Measurements from ENCODE around the gene COX7A2. TPM values are rescaled to one million over a fixed set of nuclear protein-coding genes. Genes with fewer than 3 reads are reported as not detected.
A peak's percentile ranks its signal among the peaks of the same experiment; 100 is the strongest.

Gene COX7A2
- total and polyA plus RNA-seq, 5 experiments from 2014 or later, result 198 to 1,025 (median 788) TPM

- Mint-ChIP-seq H3K27me3 (peaks cover 34 to 65% (median 44%) of the 10 kb centered on the region in 5 donors), H3K36me3 (no peaks in the 10 kb centered on the region)
- POLR2A ChIA-PET, result no interaction called here
Observed at GRCh38 chr6:75213112-75213511, 30.5 kb downstream of the COX7A2 start.

GRCh38 chr6:75211920-75212590 lies 31.5 kb downstream of the COX7A2 start:
- no peak overlapping the region for H3K27ac Mint-ChIP-seq
- H3K4me1 Mint-ChIP-seq, result peaks cover 18 to 24% (median 22%) of the 10 kb centered on the region in 4 donors
- H3K36me3 Mint-ChIP-seq, result no peaks in the 10 kb centered on the region
- ATAC-seq (no peak), DNase-seq (no peak)
- POLR2A ChIA-PET, result no interaction called here
- no peak overlapping the region for H3K4me3 Mint-ChIP-seq
- H3K9me3 Mint-ChIP-seq, result no peaks in the 10 kb centered on the region
- peaks cover 40 to 65% (median 47%) of the 10 kb centered on the region in 5 donors for H3K27me3 Mint-ChIP-seq

More at GRCh38 chr6:75213112-75213511, 30.5 kb downstream of the COX7A2 start:
- Mint-ChIP-seq H3K9me3 (no peaks in the 10 kb centered on the region), H3K4me1 (peaks cover 11 to 15% (median 11%) of the 10 kb centered on the region in 4 donors), H3K4me3 (no peak overlapping the region), H3K27ac (no peak overlapping the region)
- no peak for ATAC-seq
- no peak for DNase-seq

GRCh38 chr6:75210885-75211739 lies 32.5 kb downstream of the COX7A2 start:
- H3K9me3 Mint-ChIP-seq, result no peaks in the 10 kb centered on the region
- H3K27me3 Mint-ChIP-seq, result peaks cover 46 to 65% (median 52%) of the 10 kb centered on the region in 5 donors
- peaks cover 23 to 32% (median 31%) of the 10 kb centered on the region in 4 donors for H3K4me1 Mint-ChIP-seq
- DNase-seq (peak in 7 of 10 donors; percentile 31 to 64 (median 55)), ATAC-seq (no peak)
- H3K36me3 Mint-ChIP-seq, result no peaks in the 10 kb centered on the region
- H3K4me3 Mint-ChIP-seq, result no peak overlapping the region
- POLR2A ChIA-PET, result interaction anchor here (0.7 kb wide), 1 partner anchor 9 kb away, joined by 3 read pairs; no protein-coding TSS in a partner anchor
- no peak overlapping the region for H3K27ac Mint-ChIP-seq

GRCh38 chr6:75209184-75209723 lies 34.3 kb downstream of the COX7A2 start:
- Mint-ChIP-seq H3K9me3 (no peaks in the 10 kb centered on the region), H3K4me3 (peak overlapping the region in 5 of 10 donors; percentile 71 to 86 (median 80)), H3K27me3 (peaks cover 50 to 83% (median 62%) of the 10 kb centered on the region in 5 donors), H3K36me3 (no peaks in the 10 kb centered on the region), H3K4me1 (peaks cover 35 to 50% (median 49%) of the 10 kb centered on the region in 4 donors), H3K27ac (no peak overlapping the region)
- POLR2A ChIA-PET, result no interaction called here
- no peak for DNase-seq
- ATAC-seq, result no peak

- ATAC-seq (peak; percentile 80 to 86), DNase-seq (peak; percentile 61 to 85 (median 76))
- H3K9me3 Mint-ChIP-seq, result no peaks in the 10 kb centered on the region
- H3K4me3 Mint-ChIP-seq, result peak overlapping the region; percentile 64 to 86 (median 78)
- H3K36me3 Mint-ChIP-seq, result no peaks in the 10 kb centered on the region
- peaks cover 56 to 90% (median 69%) of the 10 kb centered on the region in 5 donors for H3K27me3 Mint-ChIP-seq
- H3K27ac Mint-ChIP-seq, result peak overlapping the region in 2 of 10 donors; percentile 15 to 40
- peaks cover 35 to 53% (median 52%) of the 10 kb centered on the region in 4 donors for H3K4me1 Mint-ChIP-seq
- POLR2A ChIA-PET, result no interaction called here
Observed at GRCh38 chr6:75208298-75209183, 35.1 kb downstream of the COX7A2 start.

- peak overlapping the region in 1 of 10 donors; percentile 53 for H3K27ac Mint-ChIP-seq
- H3K27me3 Mint-ChIP-seq, result peaks cover 60 to 98% (median 79%) of the 10 kb centered on the region in 5 donors
- H3K36me3 Mint-ChIP-seq, result no peaks in the 10 kb centered on the region
- ATAC-seq, result no peak
- DNase-seq, result peak in 2 of 10 donors; percentile 5 to 6
- peak overlapping the region; percentile 13 to 86 (median 78) for H3K4me3 Mint-ChIP-seq
- no peaks in the 10 kb centered on the region for H3K9me3 Mint-ChIP-seq
- peaks cover 40 to 64% (median 61%) of the 10 kb centered on the region in 4 donors for H3K4me1 Mint-ChIP-seq
- POLR2A ChIA-PET, result no interaction called here
Observed at GRCh38 chr6:75206576-75207342, 36.8 kb downstream of the COX7A2 start.

- POLR2A ChIA-PET, result no interaction called here
- H3K27ac Mint-ChIP-seq, result peak within 1 kb of the TSS in 1 of 10 donors; percentile 53
- H3K36me3 Mint-ChIP-seq, result no peaks in the 10 kb centered on the region
- peaks cover 57 to 98% (median 81%) of the 10 kb centered on the region in 5 donors for H3K27me3 Mint-ChIP-seq
- H3K9me3 Mint-ChIP-seq, result no peaks in the 10 kb centered on the region
- DNase-seq, result peak in 2 of 10 donors; percentile 3 to 12
- ATAC-seq, result no peak
- H3K4me3 Mint-ChIP-seq, result peak within 1 kb of the TSS; percentile 71 to 86 (median 80)
- H3K4me1 Mint-ChIP-seq, result peaks cover 40 to 63% (median 60%) of the 10 kb centered on the region in 4 donors
Observed at GRCh38 chr6:75205776-75206575, 37.6 kb downstream of the COX7A2 start, which contains the start of gene COL12A1. COL12A1 (minus strand) TSS chr6:75206053; CDS start chr6:75202792, 3,261 bp downstream.

GRCh38 chr6:75204959-75205775 lies 38.4 kb downstream of the COX7A2 start:
- Mint-ChIP-seq H3K36me3 (no peaks in the 10 kb centered on the region), H3K27ac (peak overlapping the region in 1 of 10 donors; percentile 58), H3K4me1 (peaks cover 40 to 63% (median 60%) of the 10 kb centered on the region in 4 donors), H3K9me3 (no peaks in the 10 kb centered on the region), H3K4me3 (peak overlapping the region; percentile 71 to 86 (median 80)), H3K27me3 (peaks cover 57 to 93% (median 80%) of the 10 kb centered on the region in 5 donors)
- ATAC-seq, result peak; percentile 16 to 24
- POLR2A ChIA-PET, result no interaction called here
- DNase-seq, result peak in 2 of 10 donors; percentile 1 to 8

- peak overlapping the region in 1 of 10 donors; percentile 58 for H3K27ac Mint-ChIP-seq
- no peaks in the 10 kb centered on the region for H3K36me3 Mint-ChIP-seq
- H3K9me3 Mint-ChIP-seq, result no peaks in the 10 kb centered on the region
- H3K4me1 Mint-ChIP-seq, result peaks cover 40 to 63% (median 60%) of the 10 kb centered on the region in 4 donors
- peak overlapping the region; percentile 71 to 84 (median 80) for H3K4me3 Mint-ChIP-seq
- H3K27me3 Mint-ChIP-seq, result peaks cover 56 to 85% (median 82%) of the 10 kb centered on the region in 5 donors
- POLR2A ChIA-PET, result interaction anchor here (0.6 kb wide), 1 partner anchor 1528 kb away, joined by 4 read pairs; no protein-coding TSS in a partner anchor
- DNase-seq, result peak in 2 of 10 donors; percentile 6 to 9
- no peak for ATAC-seq
Observed at GRCh38 chr6:75204217-75204958, 39.2 kb downstream of the COX7A2 start.
